ENCODE measurements around the gene RTP1. TPM values are rescaled to one million over a fixed set of nuclear protein-coding genes. Genes with fewer than 3 reads are reported as not detected.

Gene RTP1, protein sequence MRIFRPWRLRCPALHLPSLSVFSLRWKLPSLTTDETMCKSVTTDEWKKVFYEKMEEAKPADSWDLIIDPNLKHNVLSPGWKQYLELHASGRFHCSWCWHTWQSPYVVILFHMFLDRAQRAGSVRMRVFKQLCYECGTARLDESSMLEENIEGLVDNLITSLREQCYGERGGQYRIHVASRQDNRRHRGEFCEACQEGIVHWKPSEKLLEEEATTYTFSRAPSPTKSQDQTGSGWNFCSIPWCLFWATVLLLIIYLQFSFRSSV
- not detected for total RNA-seq

DNA sequence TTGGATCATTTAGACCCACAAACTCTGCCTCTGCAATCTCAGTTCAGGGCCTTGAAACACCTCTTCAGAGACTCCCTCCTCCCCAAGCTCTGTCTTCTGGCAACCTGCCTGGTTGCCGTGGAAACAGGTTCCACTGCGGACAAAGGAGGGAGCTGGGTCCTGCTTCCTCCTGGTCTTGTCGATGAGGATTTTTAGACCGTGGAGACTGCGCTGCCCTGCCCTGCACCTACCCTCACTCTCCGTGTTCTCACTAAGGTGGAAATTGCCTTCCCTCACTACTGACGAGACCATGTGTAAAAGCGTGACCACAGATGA is at the start of gene RTP1:
TSS of gene RTP1 (plus strand) at position 152 of the 315 bp plus-strand sequence. CDS start at position 182, 30 bp downstream.
- H3K9me3 ChIP-seq: no peaks in the 10 kb centered on the region
- no peak within 1 kb of the TSS for H3K27ac ChIP-seq
- H3K27me3 ChIP-seq: no peaks in the 10 kb centered on the region
- H3K4me3 ChIP-seq: no peak within 1 kb of the TSS
- DNase-seq (ENCODE audit: low spot score in 2 of 2): no peak
- 91% methylated on average over 6 of the region's 8 CpGs for WGBS
- no peak for TF ChIP-seq POLR2AphosphoS5 (IDR thresholded peaks at IDR 0.05)
- TF ChIP-seq EP300 (IDR thresholded peaks at IDR 0.05): no peak
- no peak for TF ChIP-seq CTCF (IDR thresholded peaks at IDR 0.05)
- no peak for TF ChIP-seq POLR2A (IDR thresholded peaks at IDR 0.05)
- H3K4me1 ChIP-seq: peaks cover 4% of the 10 kb centered on the region
- H3K36me3 ChIP-seq: no peaks in the 10 kb centered on the region

GRCh38 chr3:187150186-187150585 is 47.1 kb upstream of the RTP1 start:
- Histone ChIP-seq H3K27me3 (no peaks in the 10 kb centered on the region), H3K4me3 (no peak overlapping the region), H3K4me1 (no peaks in the 10 kb centered on the region), H3K9me3 (no peaks in the 10 kb centered on the region), H3K36me3 (no peaks in the 10 kb centered on the region), H3K27ac (no peak overlapping the region)
- no peak for DNase-seq (ENCODE audit: low spot score in 2 of 2)
- WGBS: 63% methylated on average over 7 of the region's 7 CpGs
- TF ChIP-seq POLR2AphosphoS5 (IDR thresholded peaks at IDR 0.05): no peak
- no peak for TF ChIP-seq EP300 (IDR thresholded peaks at IDR 0.05)
- TF ChIP-seq POLR2A (IDR thresholded peaks at IDR 0.05): no peak
- no peak for TF ChIP-seq CTCF (IDR thresholded peaks at IDR 0.05)

DNA sequence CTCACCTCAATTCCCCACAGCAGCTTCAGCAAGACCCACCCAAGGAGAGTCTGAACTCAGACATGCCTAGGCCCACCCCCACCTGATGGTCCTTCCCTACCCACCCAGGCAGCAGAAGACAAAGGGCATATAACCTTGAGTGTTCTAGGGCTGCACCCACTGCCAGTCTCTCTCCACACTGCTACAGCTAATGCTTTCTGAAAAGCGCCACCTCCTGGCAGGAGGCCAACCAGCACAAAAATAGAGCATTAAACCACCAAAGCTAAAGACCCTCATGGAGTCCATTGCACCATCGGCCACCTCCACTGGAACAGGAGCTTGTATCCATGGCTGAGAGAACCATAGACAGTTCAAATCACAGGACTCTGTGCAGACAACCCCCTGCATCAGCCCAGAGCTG is 46.7 kb upstream of the RTP1 start:
- Histone ChIP-seq H3K4me1 (no peaks in the 10 kb centered on the region), H3K4me3 (no peak overlapping the region), H3K27ac (no peak overlapping the region), H3K9me3 (no peaks in the 10 kb centered on the region), H3K27me3 (no peaks in the 10 kb centered on the region), H3K36me3 (no peaks in the 10 kb centered on the region)
- WGBS: no CpG with 5 or more reads among the region's 2 CpGs
- TF ChIP-seq CTCF (IDR thresholded peaks at IDR 0.05) (no peak), EP300 (IDR thresholded peaks at IDR 0.05) (no peak), POLR2A (IDR thresholded peaks at IDR 0.05) (no peak), POLR2AphosphoS5 (IDR thresholded peaks at IDR 0.05) (no peak)
- no peak for DNase-seq (ENCODE audit: low spot score in 2 of 2)

DNA sequence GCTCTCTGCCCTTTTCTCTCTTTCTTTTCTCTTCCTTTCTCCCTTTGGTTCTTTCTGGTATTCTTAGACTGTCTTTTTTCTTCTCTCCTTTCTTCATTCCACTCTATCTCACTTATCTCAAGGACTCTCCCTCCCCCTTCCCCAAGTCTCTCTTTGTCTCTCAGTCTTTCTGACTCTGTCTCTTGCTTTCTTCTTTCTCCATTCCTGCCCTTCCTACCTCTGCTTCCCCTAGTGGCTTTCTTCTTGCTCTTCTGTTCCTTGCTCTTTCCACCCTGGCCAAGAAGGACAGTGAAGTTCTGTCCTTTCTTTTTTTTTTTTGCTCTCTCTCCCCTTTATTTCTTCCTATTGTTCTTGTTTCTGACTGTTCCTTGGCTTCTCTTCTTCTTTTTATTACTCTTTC is 35.7 kb upstream of the RTP1 start:
- H3K4me3 ChIP-seq: no peak overlapping the region
- no peaks in the 10 kb centered on the region for H3K36me3 ChIP-seq
- no peak for DNase-seq (ENCODE audit: low spot score in 2 of 2)
- no peak overlapping the region for H3K27ac ChIP-seq
- peaks cover 3% of the 10 kb centered on the region for H3K27me3 ChIP-seq
- H3K9me3 ChIP-seq: no peaks in the 10 kb centered on the region
- no peaks in the 10 kb centered on the region for H3K4me1 ChIP-seq
- TF ChIP-seq POLR2A (IDR thresholded peaks at IDR 0.05) (no peak), CTCF (IDR thresholded peaks at IDR 0.05) (no peak), EP300 (IDR thresholded peaks at IDR 0.05) (no peak), POLR2AphosphoS5 (IDR thresholded peaks at IDR 0.05) (no peak)

DNA sequence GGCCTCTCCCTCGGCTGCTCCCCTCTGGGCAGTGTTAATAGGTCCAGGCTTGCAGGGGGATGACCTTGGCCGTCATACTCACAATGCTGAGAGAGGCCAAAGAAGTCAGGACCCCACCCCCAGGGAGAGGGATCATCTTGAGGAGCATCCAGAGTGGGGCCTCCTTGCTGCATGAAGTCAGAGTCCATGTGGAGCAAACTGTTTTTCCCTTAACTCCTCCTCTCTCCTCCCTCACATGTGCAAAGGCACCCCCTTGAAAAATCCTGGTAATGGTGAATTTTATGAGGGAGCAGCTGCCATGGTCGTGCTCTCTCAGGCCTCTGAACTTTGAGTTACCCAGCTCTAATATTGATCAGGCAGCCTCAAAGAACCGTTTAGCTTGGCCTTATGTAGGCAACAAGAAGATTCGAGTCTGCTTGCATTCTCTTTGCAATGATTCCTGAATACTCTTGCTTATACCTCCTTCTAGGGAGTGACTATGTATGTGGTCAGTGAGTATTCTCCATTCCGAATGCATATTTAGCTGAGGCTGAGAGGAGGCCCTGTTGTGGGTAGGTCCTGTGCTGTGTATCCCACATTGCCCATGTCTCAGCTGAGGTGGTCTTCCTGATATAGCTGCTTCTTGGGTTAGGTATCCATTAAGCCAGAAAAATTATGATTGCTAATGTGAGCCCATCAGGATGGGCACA is 34.9 kb upstream of the RTP1 start:
- no peaks in the 10 kb centered on the region for H3K9me3 ChIP-seq
- 67% methylated on average over 6 of the region's 6 CpGs for WGBS
- no peak overlapping the region for H3K27ac ChIP-seq
- no peaks in the 10 kb centered on the region for H3K36me3 ChIP-seq
- H3K4me3 ChIP-seq: no peak overlapping the region
- peaks cover 3% of the 10 kb centered on the region for H3K27me3 ChIP-seq
- TF ChIP-seq POLR2AphosphoS5 (IDR thresholded peaks at IDR 0.05) (no peak), EP300 (IDR thresholded peaks at IDR 0.05) (no peak), POLR2A (IDR thresholded peaks at IDR 0.05) (no peak), CTCF (IDR thresholded peaks at IDR 0.05) (no peak)
- H3K4me1 ChIP-seq: no peaks in the 10 kb centered on the region
- no peak for DNase-seq (ENCODE audit: low spot score in 2 of 2)

Measured in suprapubic skin (tissue), 4 donors.